ENCODE results near the gene STUB1.

STUB1 gene

GRCh38 chr16:677316-678190, 2.7 kb upstream of the STUB1 start:
- Histone ChIP-seq H3K36me3 (peaks cover 31 to 38% (median 34%) of the 10 kb centered on the region in 11 experiments), H3K9me3 (replicated peaks in 1 of 11) (no peaks in the 10 kb centered on the region), H3K27me3 (peaks cover 12 to 29% (median 17%) of the 10 kb centered on the region in 11 experiments), H3K4me1 (peaks cover 19 to 42% (median 35%) of the 10 kb centered on the region in 10 experiments), H3K27ac (no peak overlapping the region), H3K9ac (no peak overlapping the region), H3K4me3 (no peak overlapping the region), H4K20me1 (peaks cover 47 to 90% (median 73%) of the 10 kb centered on the region in 11 experiments; a peak in 21 of 22 replicates), H3K4me2 (no peak overlapping the region)
- no peak for TF ChIP-seq Cebpa-rat (IDR thresholded peaks at IDR 0.05)

- Histone ChIP-seq H3K27ac (no peak overlapping the region), H3K4me1 (peaks cover 27 to 50% (median 43%) of the 10 kb centered on the region in 10 experiments), H3K9me3 (replicated peaks in 1 of 11) (no peaks in the 10 kb centered on the region), H4K20me1 (peaks cover 47 to 90% (median 73%) of the 10 kb centered on the region in 11 experiments; a peak in 21 of 22 replicates), H3K4me2 (peak overlapping the region in 5 of 11 experiments; percentile 80 to 95 (median 88); a peak in 7 of 22 replicates), H3K4me3 (no peak overlapping the region), H3K27me3 (peaks cover 12 to 29% (median 17%) of the 10 kb centered on the region in 11 experiments), H3K9ac (peak overlapping the region in 1 of 11 experiments; percentile 62; a peak in 1 of 22 replicates), H3K36me3 (peaks cover 31 to 38% (median 34%) of the 10 kb centered on the region in 11 experiments)
- TF ChIP-seq Cebpa-rat (IDR thresholded peaks at IDR 0.05): no peak
Observed at GRCh38 chr16:678209-678857, 1.9 kb upstream of the STUB1 start.

GRCh38 chr16:678858-679813, 1.1 kb upstream of the STUB1 start:
- peak overlapping the region in 8 of 11 experiments; percentile 32 to 66 (median 40); a peak in 12 of 22 replicates for H3K27ac ChIP-seq
- H3K9me3 ChIP-seq (replicated peaks in 1 of 11): no peaks in the 10 kb centered on the region
- H3K4me3 ChIP-seq: peak overlapping the region; percentile 50 to 67 (median 56)

GRCh38 chr16:680625-680945, 375 bp downstream of the STUB1 start:
- peak overlapping the region; percentile 87 to 96 (median 91) for H3K9ac ChIP-seq
- H3K4me1 ChIP-seq: peaks cover 42 to 53% (median 50%) of the 10 kb centered on the region in 10 experiments
- peak overlapping the region; percentile 95 to 99 (median 99) for H3K4me2 ChIP-seq
- peaks cover 23 to 34% (median 27%) of the 10 kb centered on the region in 11 experiments for H3K36me3 ChIP-seq
- peaks cover under 1 to 11% (median 2%) of the 10 kb centered on the region in 11 experiments; a peak in 20 of 22 replicates for H3K27me3 ChIP-seq
- H3K27ac ChIP-seq: peak overlapping the region; percentile 69 to 91 (median 82)
- no peaks in the 10 kb centered on the region for H3K9me3 ChIP-seq (replicated peaks in 1 of 11)
- peaks cover 26 to 78% (median 56%) of the 10 kb centered on the region in 11 experiments; a peak in 21 of 22 replicates for H4K20me1 ChIP-seq
- no peak for TF ChIP-seq Cebpa-rat (IDR thresholded peaks at IDR 0.05)
- H3K4me3 ChIP-seq: peak overlapping the region; percentile 75 to 98 (median 90)

More at GRCh38 chr16:678858-679813, 1.1 kb upstream of the STUB1 start:
- H3K4me1 ChIP-seq: peaks cover 33 to 55% (median 48%) of the 10 kb centered on the region in 10 experiments
- H3K36me3 ChIP-seq: peaks cover 24 to 34% (median 29%) of the 10 kb centered on the region in 11 experiments
- H4K20me1 ChIP-seq: peaks cover 39 to 87% (median 71%) of the 10 kb centered on the region in 11 experiments; a peak in 21 of 22 replicates
- peak overlapping the region; percentile 67 to 95 (median 86) for H3K4me2 ChIP-seq
- TF ChIP-seq Cebpa-rat (IDR thresholded peaks at IDR 0.05): no peak
- peak overlapping the region in 10 of 11 experiments; percentile 27 to 71 (median 60); a peak in 14 of 22 replicates for H3K9ac ChIP-seq
- H3K27me3 ChIP-seq: peaks cover 12 to 26% (median 16%) of the 10 kb centered on the region in 11 experiments

GRCh38 chr16:680967-681745, 946 bp downstream of the STUB1 start:
- peak overlapping the region; percentile 69 to 91 (median 82); a peak in 21 of 22 replicates for H3K27ac ChIP-seq
- H3K4me2 ChIP-seq: peak overlapping the region; percentile 95 to 99 (median 99)
- H3K36me3 ChIP-seq: peaks cover 23 to 39% (median 27%) of the 10 kb centered on the region in 11 experiments
- H3K9ac ChIP-seq: peak overlapping the region; percentile 87 to 96 (median 91)
- H3K4me1 ChIP-seq: peaks cover 42 to 57% (median 51%) of the 10 kb centered on the region in 10 experiments
- H3K9me3 ChIP-seq (replicated peaks in 1 of 11): no peaks in the 10 kb centered on the region
- H3K27me3 ChIP-seq: peaks cover 0 to 6% (median 0%) of the 10 kb centered on the region in 11 experiments; a peak in 5 of 22 replicates
- H3K4me3 ChIP-seq: peak overlapping the region; percentile 75 to 98 (median 90)
- H4K20me1 ChIP-seq: peaks cover 26 to 74% (median 54%) of the 10 kb centered on the region in 11 experiments; a peak in 21 of 22 replicates
- no peak for TF ChIP-seq Cebpa-rat (IDR thresholded peaks at IDR 0.05)

GRCh38 chr16:681746-682427, 1.7 kb downstream of the STUB1 start:
- Histone ChIP-seq H3K9ac (peak overlapping the region; percentile 87 to 96 (median 91); a peak in 21 of 22 replicates), H3K4me2 (peak overlapping the region; percentile 95 to 99 (median 99)), H3K27me3 (no peaks in the 10 kb centered on the region; a peak in 2 of 22 replicates), H3K4me3 (peak overlapping the region; percentile 75 to 98 (median 90)), H3K27ac (peak overlapping the region in 2 of 11 experiments; percentile 82; a peak in 4 of 22 replicates), H3K4me1 (peaks cover 42 to 64% (median 52%) of the 10 kb centered on the region in 10 experiments), H3K36me3 (peaks cover 28 to 47% (median 33%) of the 10 kb centered on the region in 11 experiments), H4K20me1 (peaks cover 26 to 70% (median 47%) of the 10 kb centered on the region in 11 experiments; a peak in 21 of 22 replicates), H3K9me3 (replicated peaks in 1 of 11) (no peaks in the 10 kb centered on the region)
- TF ChIP-seq Cebpa-rat (IDR thresholded peaks at IDR 0.05): no peak

Data from BLaER1 treated with 17β-estradiol and CSF1 and Interleukin-3, amounts not matched to agents 10 nM and 100 nM (cell line).